GM10266 (cell line): ENCODE measurements around the gene SLC51A.

Experiments used
- DNase-seq: peaks from one replicate; pipeline ENCODE4 v3.0.0; 2012; ENCODE audit errors: extremely low spot score
- CTCF ChIP-seq: IDR thresholded peaks from 2 replicates; pipeline ENCODE4 v1.5.1; 2012; ENCODE audit warnings: mild to moderate bottlenecking, low read depth; ENCODE audit not compliant: control insufficient read depth, insufficient read depth; ENCODE audit errors: missing control alignments

SLC51A gene

GRCh38 chr3:196194542-196194915 lies 21.8 kb upstream of the SLC51A start:
- TF ChIP-seq CTCF = no peak
- no peak for DNase-seq

- DNase-seq = no peak
- no peak for TF ChIP-seq CTCF
Measured at GRCh38 chr3:196195664-196196265, 20.6 kb upstream of the SLC51A start.

DNA sequence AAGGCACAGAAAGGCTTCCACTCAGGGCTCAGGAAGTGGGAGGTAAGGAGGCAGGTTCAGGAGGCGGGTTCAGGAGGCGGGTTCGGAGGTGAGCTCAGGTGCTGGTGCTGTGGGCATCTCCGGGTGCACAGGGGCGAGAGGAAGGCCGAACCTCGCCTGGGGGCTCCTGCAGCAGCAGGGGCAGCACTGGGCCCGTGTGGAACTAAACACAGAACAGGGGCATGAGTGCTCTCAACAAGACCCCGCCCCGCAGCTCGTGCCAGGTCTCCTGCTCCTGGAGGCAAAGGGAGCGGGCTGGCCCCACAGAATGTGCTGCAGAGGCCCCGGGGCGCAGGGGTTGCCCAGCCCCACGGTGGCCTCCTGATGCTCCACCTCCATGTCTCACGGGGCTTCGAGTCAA lies 18.8 kb upstream of the SLC51A start:
- no peak for TF ChIP-seq CTCF
- no peak for DNase-seq

GRCh38 chr3:196198081-196198675 lies 18.2 kb upstream of the SLC51A start:
- DNase-seq = no peak
- no peak for TF ChIP-seq CTCF

DNA sequence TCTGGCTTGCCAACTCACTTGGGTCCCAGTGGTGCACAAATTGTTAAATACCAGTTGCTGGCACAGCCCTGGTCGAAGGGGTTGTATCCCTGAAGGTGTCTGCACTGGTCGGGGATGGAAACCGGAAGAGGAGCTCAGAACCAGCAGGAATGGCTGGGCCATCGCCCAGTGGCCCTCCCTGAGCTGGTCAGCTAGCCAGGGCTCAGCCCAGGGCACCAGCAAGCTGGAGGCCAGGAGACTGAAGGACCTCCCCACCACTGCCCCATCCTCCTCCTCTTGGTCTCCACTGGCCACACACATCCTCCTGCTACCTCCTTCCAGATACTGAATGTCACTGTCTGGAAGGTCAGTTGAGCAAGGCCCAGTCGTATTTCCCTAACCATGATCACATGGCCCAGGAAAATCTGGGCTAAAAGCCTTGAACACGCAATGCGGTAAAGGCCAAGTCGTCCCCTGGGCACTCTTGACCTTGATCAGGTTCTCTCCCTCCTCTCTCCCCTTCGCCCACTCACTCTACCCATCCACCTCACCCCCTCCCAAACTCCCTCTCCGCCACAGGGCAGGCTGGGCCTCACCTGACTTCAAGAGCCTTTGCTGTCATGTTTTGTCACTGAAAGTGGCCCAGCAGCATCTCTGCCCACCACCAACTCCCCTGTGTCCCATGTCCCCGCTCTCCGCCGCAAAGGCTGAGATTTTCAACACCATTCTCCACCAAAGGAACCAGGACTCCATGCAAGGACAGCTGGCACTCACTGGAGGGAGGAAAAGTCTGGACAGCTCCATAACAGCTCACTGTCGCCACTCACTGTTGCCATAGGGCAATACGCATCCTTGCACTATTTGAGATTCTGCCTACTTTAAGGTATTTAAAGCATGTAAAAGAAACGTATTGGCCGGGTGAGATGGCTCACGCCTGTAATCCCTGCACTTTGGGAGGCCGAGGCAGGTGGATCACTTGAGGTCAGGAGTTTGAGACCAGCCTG lies 17.3 kb upstream of the SLC51A start:
- peak; percentile 45 for TF ChIP-seq CTCF
- no peak for DNase-seq

DNA sequence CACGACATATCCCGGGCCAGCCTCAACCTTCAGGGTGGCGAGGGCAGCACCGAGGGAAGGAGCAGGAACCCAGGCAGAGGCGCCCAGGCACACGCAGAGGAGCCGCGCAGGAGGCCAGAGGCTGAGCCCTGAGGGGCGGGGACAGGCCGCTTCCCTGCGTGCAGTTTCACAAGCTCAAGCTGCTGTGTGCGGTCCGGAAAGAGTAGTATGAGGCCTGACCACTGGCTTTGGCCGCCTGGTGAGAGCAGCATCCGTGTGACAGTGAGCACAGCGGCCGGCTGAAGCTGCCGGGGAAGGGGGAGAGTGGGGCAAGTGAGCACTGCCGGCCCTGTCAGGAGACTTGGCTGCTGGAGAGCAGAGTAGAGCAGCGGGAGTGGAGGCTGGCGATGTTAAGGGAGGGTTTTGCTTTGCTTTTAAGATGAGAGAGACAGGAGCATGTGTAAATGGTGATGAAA lies 13.8 kb upstream of the SLC51A start:
- TF ChIP-seq CTCF = no peak

More for the DNA sequence above, 13.8 kb upstream of the SLC51A start:
- DNase-seq = no peak
